OCI-LY7 (cell line): Measurements from ENCODE around the gene CCDC71L. TPM values are rescaled to one million over a fixed set of nuclear protein-coding genes. Genes with fewer than 3 reads are reported as not detected.

ENCODE experiments used
- BruUV-seq: library from RNA; stranded (reverse); fragments of 400-500 nt; replicated peaks from 2 replicates; lab custom pipeline; 2021; lab: Mats Ljungman, UMichigan
- CTCF ChIA-PET: fragments of 300-600 bp; sonication (Branson Sonifier 250); formaldehyde crosslinking; loops from one replicate; lab custom pipeline; 2022; ENCODE audit warnings: antibody characterized with exemption; ENCODE audit not compliant: unreplicated experiment; lab: Charles Lee
- POLR2A ChIA-PET: fragments of 300-600 bp; sonication (Branson Sonifier 250); formaldehyde crosslinking; loops from one replicate; lab custom pipeline; 2022; ENCODE audit warnings: antibody characterized with exemption; lab: Charles Lee
- DNase-seq: peaks from one replicate; pipeline ENCODE4 v3.0.0-alpha.2; 2015; ENCODE audit warnings: low spot score
- H2AFZ ChIP-seq: fragments of 200-600 bp; sonication (generic), shearing (Covaris generic); 2 replicates; pipeline ENCODE4 v1.6.1; 2014; ENCODE audit warnings: mild to moderate bottlenecking, antibody characterized with exemption, low read length, moderate library complexity
- H3K27ac ChIP-seq: fragments of 200-600 bp; sonication (generic); 2 replicates; pipeline ENCODE4 v1.5.1; 2014; ENCODE audit warnings: mixed run types, low read depth, mild to moderate bottlenecking, moderate library complexity, low read length, inconsistent platforms; ENCODE audit not compliant: poor library complexity, severe bottlenecking
- H3K36me3 ChIP-seq: fragments of 200-600 bp; sonication (generic); 2 replicates; pipeline ENCODE4 v1.6.1; 2014; ENCODE audit warnings: mild to moderate bottlenecking, antibody characterized with exemption, low read length, moderate library complexity, mixed read lengths; ENCODE audit not compliant: insufficient read depth
- H3K4me1 ChIP-seq: fragments of 200-600 bp; sonication (generic); 2 replicates; pipeline ENCODE4 v1.5.1; 2014; ENCODE audit warnings: mild to moderate bottlenecking, low read length; ENCODE audit not compliant: insufficient read depth, poor library complexity, severe bottlenecking
- H3K4me2 ChIP-seq: fragments of 200-600 bp; sonication (generic); 2 replicates; pipeline ENCODE4 v1.6.1; 2014; ENCODE audit warnings: mild to moderate bottlenecking, low read length
- H3K4me3 ChIP-seq: fragments of 200-600 bp; sonication (generic); 2 replicates; pipeline ENCODE4 v1.5.1; 2014; ENCODE audit warnings: mild to moderate bottlenecking, low read depth, low read length; ENCODE audit not compliant: poor library complexity, severe bottlenecking
- H3K79me2 ChIP-seq: fragments of 200-600 bp; sonication (generic); 2 replicates; pipeline ENCODE4 v1.6.1; 2016; ENCODE audit warnings: low read depth, mild to moderate bottlenecking, low read length, moderate library complexity, mixed read lengths; ENCODE audit not compliant: insufficient read depth
- H3K9me2 ChIP-seq: fragments of 200-600 bp; sonication (generic); 2 replicates; pipeline ENCODE4 v1.6.1; 2016; ENCODE audit warnings: mild to moderate bottlenecking, low read length, mixed read lengths; ENCODE audit not compliant: insufficient read depth
- H3K9me3 ChIP-seq: fragments of 200-600 bp; sonication (generic); 2 replicates; pipeline ENCODE4 v1.6.1; 2014; ENCODE audit warnings: mild to moderate bottlenecking, mixed run types, low read length, mixed read lengths
- H4K20me1 ChIP-seq: fragments of 200-600 bp; sonication (generic); 2 replicates; pipeline ENCODE4 v1.6.1; 2014; ENCODE audit warnings: mild to moderate bottlenecking, antibody characterized with exemption, low read length, moderate library complexity, mixed read lengths; ENCODE audit not compliant: insufficient read depth
- CTCF ChIP-seq: fragments of 200-600 bp; sonication (generic); conservative IDR thresholded peaks from 2 replicates; pipeline ENCODE4 v1.5.1; 2014; ENCODE audit warnings: mild to moderate bottlenecking, antibody characterized with exemption, low read length, moderate library complexity, mixed read lengths
- EZH2phosphoT487 ChIP-seq: fragments of 200-600 bp; sonication (generic); IDR thresholded peaks from 2 replicates; pipeline ENCODE4 v1.6.1; 2018; ENCODE audit warnings: low read depth, borderline replicate concordance, mild to moderate bottlenecking, mixed run types, antibody characterized with exemption, low read length, moderate library complexity, mixed read lengths
- intact Hi-C: fragments of 100-400 bp; cut with micrococcal nuclease; formaldehyde crosslinking; loops from one replicate; pipeline ENCODE4 v1.10.0; 2022; ENCODE audit not compliant: unreplicated experiment
- total RNA-seq, 2 experiments: library from RNA; depleted of rRNA in 1 of 2; stranded (reverse); fragments of >200 nt in 1 of 2; shearing (Covaris generic) in 1 of 2; gene quantifications; 2 replicates each; pipeline ENCODE4 v1.2.3, GENCODE V29; 2014 to 2022

CCDC71L gene
- total RNA-seq, 2 experiments from 2014 or later, result 18.5 to 20.5 TPM

GRCh38 chr7:106681815-106682495 is 21.0 kb upstream of the CCDC71L start:
- ChIA-PET CTCF (no interaction called here), POLR2A (interaction anchor here (0.6 kb wide), 1 partner anchor 54 kb away, joined by 3 read pairs; no protein-coding TSS in a partner anchor)
- Histone ChIP-seq H3K27ac (no peak overlapping the region), H4K20me1 (no peaks in the 10 kb centered on the region), H3K4me1 (no peaks in the 10 kb centered on the region), H3K9me2 (no peaks in the 10 kb centered on the region), H3K4me2 (no peak overlapping the region), H3K9me3 (no peaks in the 10 kb centered on the region), H3K79me2 (no peaks in the 10 kb centered on the region), H2AFZ (no peak overlapping the region), H3K4me3 (no peak overlapping the region), H3K36me3 (no peaks in the 10 kb centered on the region)
- BruUV-seq, result no TSS peak
- intact Hi-C loops, result no loop called here
- TF ChIP-seq CTCF (no peak), EZH2phosphoT487 (no peak)
- no peak for DNase-seq

- Histone ChIP-seq H3K36me3 (no peaks in the 10 kb centered on the region), H3K4me3 (no peak overlapping the region), H4K20me1 (no peaks in the 10 kb centered on the region), H3K79me2 (no peaks in the 10 kb centered on the region), H3K4me1 (no peaks in the 10 kb centered on the region), H2AFZ (no peak overlapping the region), H3K9me3 (no peaks in the 10 kb centered on the region), H3K27ac (no peak overlapping the region), H3K9me2 (no peaks in the 10 kb centered on the region), H3K4me2 (no peak overlapping the region)
- CTCF ChIA-PET, result interaction anchor here (1.0 kb wide), 1 partner anchor 9 kb away, joined by 3 read pairs; no protein-coding TSS in a partner anchor
- BruUV-seq, result no TSS peak
- no peak for DNase-seq
- intact Hi-C loops, result no loop called here
- TF ChIP-seq CTCF (no peak), EZH2phosphoT487 (no peak)
- POLR2A ChIA-PET, result interaction anchor here (0.5 to 2.2 kb wide), 3 partner anchors 17 to 93 kb away, joined by 3 to 5 read pairs (median 3); no protein-coding TSS in a partner anchor
These were observed 18.4 kb upstream of the CCDC71L start for GRCh38 chr7:106679153-106679931.
